PFSK-1 (cell line): Measurements from ENCODE around the gene AFTPH.

Source experiments
- FOXP2 ChIP-seq: optimal IDR thresholded peaks from 2 replicates; pipeline ENCODE3; 2011; ENCODE audit warnings: borderline replicate concordance, control low read depth, inconsistent platforms; ENCODE audit not compliant: insufficient read depth; ENCODE audit errors: extremely low read length, extremely low read depth
- POLR2AphosphoS5 ChIP-seq: IDR thresholded peaks from 2 replicates; pipeline ENCODE4 v1.6.1; 2012; ENCODE audit warnings: low read depth, mild to moderate bottlenecking, control low read depth, low read length, moderate library complexity
- REST ChIP-seq, 2 experiments: IDR thresholded peaks; 2 replicates each; pipeline versions ENCODE4 v1.6.1 to v1.8.0; 2011 to 2012; ENCODE audit warnings: low read depth in 2 of 2, low read length in 2 of 2, control low read depth in 1 of 2, inconsistent platforms in 1 of 2, mild to moderate bottlenecking in 1 of 2, moderate library complexity in 1 of 2; ENCODE audit not compliant: insufficient read depth in 1 of 2
- SIN3A ChIP-seq: IDR thresholded peaks from 2 replicates; pipeline ENCODE4 v1.6.1; 2012; ENCODE audit warnings: mild to moderate bottlenecking, low read length, moderate library complexity, borderline replicate concordance; ENCODE audit not compliant: insufficient read depth
- TAF1 ChIP-seq: IDR thresholded peaks from 2 replicates; pipeline ENCODE4 v1.6.1; 2012; ENCODE audit warnings: low read length, control low read depth, borderline replicate concordance; ENCODE audit not compliant: insufficient read depth

AFTPH gene

GRCh38 chr2:64623242-64623850 is 99.2 kb downstream of the AFTPH start:
- no peak for TF ChIP-seq FOXP2
- TF ChIP-seq SIN3A = no peak
- no peak for TF ChIP-seq REST (IDR thresholded peaks at IDR 0.05; ENCODE audit: insufficient read depth in 1 of 2, low read depth in 2 of 2, low read length in 2 of 2)
- TF ChIP-seq TAF1 = no peak
- no peak for TF ChIP-seq POLR2AphosphoS5

- TF ChIP-seq TAF1 (no peak), REST (IDR thresholded peaks at IDR 0.05; ENCODE audit: insufficient read depth in 1 of 2, low read depth in 2 of 2, low read length in 2 of 2) (no peak), FOXP2 (no peak), POLR2AphosphoS5 (no peak), SIN3A (no peak)
These were observed 100.0 kb downstream of the AFTPH start for GRCh38 chr2:64624108-64624610.

GRCh38 chr2:64624862-64625261 is 100.7 kb downstream of the AFTPH start:
- no peak for TF ChIP-seq POLR2AphosphoS5
- TF ChIP-seq REST (IDR thresholded peaks at IDR 0.05; ENCODE audit: insufficient read depth in 1 of 2, low read depth in 2 of 2, low read length in 2 of 2) = no peak
- TF ChIP-seq FOXP2 = no peak
- TF ChIP-seq SIN3A = no peak
- no peak for TF ChIP-seq TAF1

GRCh38 chr2:64625299-64626145 is 101.4 kb downstream of the AFTPH start:
- no peak for TF ChIP-seq REST (IDR thresholded peaks at IDR 0.05; ENCODE audit: insufficient read depth in 1 of 2, low read depth in 2 of 2, low read length in 2 of 2)
- no peak for TF ChIP-seq TAF1
- no peak for TF ChIP-seq FOXP2
- TF ChIP-seq SIN3A = no peak
- no peak for TF ChIP-seq POLR2AphosphoS5
